HCT116 (cell line): ENCODE results near the gene TIMM10. TPM values are rescaled to one million over a fixed set of nuclear protein-coding genes. Genes with fewer than 3 reads are reported as not detected.

Experiments
- ATAC-seq: fragments of 200-7000 bp; cut with Tn5 transposase; 2 replicates; pipeline ENCODE4 v1.9.1; 2020; ENCODE audit warnings: mild to moderate bottlenecking, moderate library complexity
- BruUV-seq: library from RNA; stranded (reverse); fragments of 400-500 nt; replicated peaks from 2 replicates; lab custom pipeline; 2021; lab: Mats Ljungman, UMichigan
- CTCF ChIA-PET: fragments of 300-600 bp; sonication (Branson Sonifier 250); formaldehyde crosslinking; loops from one replicate; lab custom pipeline; 2021; ENCODE audit warnings: antibody characterized with exemption; lab: Charles Lee
- POLR2A ChIA-PET: fragments of 300-600, 350-600 bp; sonication (Branson Sonifier 250); formaldehyde crosslinking; loops from one replicate; lab custom pipeline; 2021; ENCODE audit warnings: antibody characterized with exemption; lab: Charles Lee
- RAD21 ChIA-PET, 2 experiments: fragments of 300-600 bp; sonication (Branson Sonifier 250); formaldehyde crosslinking; loops; one replicate each; lab custom pipeline; 2023; ENCODE audit warnings: low total read pairs in 2 of 2; ENCODE audit not compliant: uncharacterized antibody in 2 of 2, unreplicated experiment in 2 of 2, low non-redundant PET in 1 of 2; lab: Charles Lee
- DNase-seq: peaks from one replicate; pipeline ENCODE4 v3.0.0-alpha.2; 2010; ENCODE audit warnings: low read depth, low spot score
- H2AFZ ChIP-seq: fragments of 200-600 bp; shearing (Covaris generic), sonication (generic); 2 replicates; pipeline ENCODE4 v1.6.1; 2017; ENCODE audit warnings: low read depth, mixed run types, mixed read lengths, antibody characterized with exemption, low read length; ENCODE audit not compliant: poor library complexity, severe bottlenecking
- H3K27ac ChIP-seq: 2 replicates; pipeline ENCODE4 v1.5.1; 2012; ENCODE audit warnings: low read depth, low read length
- H3K27me3 ChIP-seq: fragments of 200-600 bp; sonication (generic); 2 replicates; pipeline ENCODE4 v1.6.1; 2016; ENCODE audit warnings: mixed run types, low read length, mixed read lengths; ENCODE audit not compliant: insufficient read depth
- H3K36me3 ChIP-seq, 2 experiments: fragments of 200-500 bp in 1 of 2; fragments of 200-600 bp in 1 of 2; sonication (Bioruptor generic) in 1 of 2; sonication (generic) in 1 of 2; 2 replicates each; pipeline versions ENCODE4 v1.5.1 to v1.6.1; 2014 to 2016; ENCODE audit warnings: low read length in 2 of 2, inconsistent platforms in 1 of 2, mixed read lengths in 1 of 2, mixed run types in 1 of 2; ENCODE audit not compliant: insufficient read depth in 2 of 2, control insufficient read depth in 1 of 2
- H3K4me1 ChIP-seq, 2 experiments: fragments of 200-600 bp in 1 of 2; sonication (generic) in 1 of 2; 2 replicates each; pipeline versions ENCODE4 v1.5.1 to v1.6.1; 2012 to 2017; ENCODE audit warnings: low read length in 2 of 2, inconsistent platforms in 1 of 2, mild to moderate bottlenecking in 1 of 2, mixed read lengths in 1 of 2, mixed run types in 1 of 2, moderate library complexity in 1 of 2; ENCODE audit not compliant: insufficient read depth in 2 of 2, control insufficient read depth in 1 of 2
- H3K4me2 ChIP-seq: fragments of 200-600 bp; sonication (generic); 2 replicates; pipeline ENCODE4 v1.6.1; 2017; ENCODE audit warnings: mixed run types, low read length, mixed read lengths
- H3K4me3 ChIP-seq, 2 experiments: fragments of 200-600 bp in 1 of 2; sonication (generic) in 1 of 2; replicated peaks in 1 of 2; 2 replicates each; pipeline ENCODE4 v1.5.1; 2011 to 2016; ENCODE audit warnings: low read length in 2 of 2, control low read depth in 1 of 2, low read depth in 1 of 2, mild to moderate bottlenecking in 1 of 2, mixed read lengths in 1 of 2, mixed run types in 1 of 2
- H3K79me2 ChIP-seq: fragments of 200-600 bp; sonication (generic); 2 replicates; pipeline ENCODE4 v1.6.1; 2017; ENCODE audit warnings: mild to moderate bottlenecking, mixed run types, low read length, moderate library complexity, mixed read lengths; ENCODE audit not compliant: insufficient read depth
- H3K9ac ChIP-seq: fragments of 200-600 bp; sonication (generic); 2 replicates; pipeline ENCODE4 v1.6.1; 2016; ENCODE audit warnings: low read length, mixed read lengths
- H3K9me2 ChIP-seq: fragments of 200-600 bp; sonication (generic), shearing (Covaris generic); 2 replicates; pipeline ENCODE4 v1.6.1; 2017; ENCODE audit warnings: mixed run types, mild to moderate bottlenecking, moderate library complexity; ENCODE audit not compliant: insufficient read depth
- H3K9me3 ChIP-seq, 2 experiments: fragments of 200-500 bp in 1 of 2; fragments of 200-600 bp in 1 of 2; sonication (Bioruptor generic) in 1 of 2; sonication (generic) in 1 of 2; 2 replicates each; pipeline ENCODE4 v1.6.1; 2014 to 2017; ENCODE audit warnings: low read length in 2 of 2, mixed read lengths in 2 of 2, inconsistent platforms in 1 of 2, low read depth in 1 of 2, mild to moderate bottlenecking in 1 of 2, mixed run types in 1 of 2, moderate library complexity in 1 of 2; ENCODE audit not compliant: control insufficient read depth in 1 of 2, insufficient read depth in 1 of 2
- H4K20me1 ChIP-seq: fragments of 200-600 bp; sonication (generic), shearing (Covaris generic); 2 replicates; pipeline ENCODE4 v1.6.1; 2017; ENCODE audit warnings: mixed run types, mild to moderate bottlenecking, moderate library complexity; ENCODE audit not compliant: insufficient read depth
- CEBPB ChIP-seq: IDR thresholded peaks from 2 replicates; pipeline ENCODE4 v1.6.1; 2012; ENCODE audit warnings: low read depth
- EGR1 ChIP-seq: IDR thresholded peaks from 2 replicates; pipeline ENCODE4 v1.6.1; 2012; ENCODE audit warnings: low read depth
- ELF1 ChIP-seq: IDR thresholded peaks from 2 replicates; pipeline ENCODE4 v1.6.1; 2012; ENCODE audit warnings: low read depth, borderline replicate concordance
- EZH2phosphoT487 ChIP-seq: fragments of 200-600 bp; IDR thresholded peaks from 2 replicates; pipeline ENCODE4 v1.6.1; 2018; ENCODE audit warnings: antibody characterized with exemption, borderline replicate concordance
- FOSL1 ChIP-seq: IDR thresholded peaks from 2 replicates; pipeline ENCODE4 v1.6.1; 2012; ENCODE audit warnings: low read depth
- POLR2A ChIP-seq: IDR thresholded peaks from 2 replicates; pipeline ENCODE4 v1.7.0; 2011; ENCODE audit warnings: borderline replicate concordance; ENCODE audit not compliant: insufficient read depth, insufficient read length; ENCODE audit errors: extremely low read depth
- RAD21 ChIP-seq: IDR thresholded peaks from 2 replicates; pipeline ENCODE4 v1.6.1; 2012; ENCODE audit warnings: low read depth, mild to moderate bottlenecking
- SIN3A ChIP-seq: IDR thresholded peaks from 2 replicates; pipeline ENCODE4 v1.6.1; 2012; ENCODE audit warnings: low read depth
- YY1 ChIP-seq: IDR thresholded peaks from 2 replicates; pipeline ENCODE4 v1.6.1; 2011; ENCODE audit warnings: low read length, low read depth, moderate library complexity, mild to moderate bottlenecking; ENCODE audit not compliant: insufficient replicate concordance; ENCODE audit errors: extremely low read depth
- ZFX ChIP-seq: fragments of 450-650 bp; IDR thresholded peaks from 2 replicates; pipeline ENCODE4 v1.6.1; 2017
- ZNF274 ChIP-seq: fragments of 200-500 bp; sonication (Bioruptor generic); IDR thresholded peaks from 2 replicates; pipeline ENCODE4 v1.6.1; 2014; ENCODE audit warnings: mild to moderate bottlenecking, low read depth, low read length, inconsistent platforms
- intact Hi-C: fragments of 100-400 bp; cut with micrococcal nuclease; formaldehyde crosslinking; loops from 2 replicates; pipeline ENCODE4 v1.10.0; 2022
- total RNA-seq: library from RNA; stranded (reverse); gene quantifications from one replicate; pipeline ENCODE4 v1.2.1, GENCODE V29; 2021; ENCODE audit not compliant: unreplicated experiment
- TF ChIP-seq, protein P1 (sequence below): IDR thresholded peaks from 2 replicates; pipeline ENCODE4 v1.6.1; 2012
- TF ChIP-seq, protein P2 (sequence below): IDR thresholded peaks from 2 replicates; pipeline ENCODE4 v1.6.1; 2012; ENCODE audit warnings: low read depth
- TF ChIP-seq, protein P3 (sequence below), 3 experiments: fragments of 200-600 bp in 1 of 3; sonication (generic) in 1 of 3; IDR thresholded peaks in 2 of 3; conservative IDR thresholded peaks in 1 of 3; 2 replicates each; pipeline ENCODE4 v1.5.1; 2012 to 2017; ENCODE audit warnings: low read depth in 2 of 3, low read length in 2 of 3, antibody characterized with exemption in 1 of 3, borderline replicate concordance in 1 of 3, control low read depth in 1 of 3, mild to moderate bottlenecking in 1 of 3, mixed read lengths in 1 of 3, mixed run types in 1 of 3, moderate library complexity in 1 of 3; ENCODE audit not compliant: insufficient read depth in 1 of 3

Gene TIMM10
- total RNA-seq, 1 experiment from 2014 or later, result 65.6 TPM

DNA sequence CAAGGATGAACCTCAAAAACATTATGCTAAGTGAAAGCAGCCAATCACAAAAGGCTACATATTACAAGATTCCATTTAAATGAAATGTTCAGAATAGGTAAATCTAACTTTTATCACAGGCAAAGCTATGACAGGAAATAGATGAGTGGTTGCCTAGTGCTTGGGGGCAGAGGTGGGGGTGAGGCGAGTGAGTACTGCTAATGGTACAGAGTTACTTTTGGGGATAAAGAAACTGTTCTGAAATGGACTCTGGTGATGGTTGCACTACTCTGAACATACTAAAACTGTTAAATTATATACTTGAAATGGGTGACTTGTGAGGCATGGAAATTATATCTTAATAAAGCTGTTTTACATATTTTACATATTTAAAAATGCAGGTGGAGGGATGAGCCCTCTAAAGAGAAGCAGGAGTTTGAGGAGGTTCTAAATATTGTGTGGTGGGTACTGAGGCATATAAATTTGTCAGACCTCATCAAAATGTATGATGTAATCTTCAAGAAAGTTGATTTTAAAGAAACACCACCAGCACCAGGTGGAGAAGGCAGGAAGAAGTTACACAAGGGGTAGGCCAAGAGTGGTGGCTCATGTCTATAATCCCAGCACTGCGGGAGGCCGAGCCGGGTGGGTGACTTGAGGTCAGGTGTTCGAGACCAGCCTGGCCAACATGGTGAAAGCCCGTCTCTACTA is 18.7 kb downstream of the TIMM10 start:
- Histone ChIP-seq H3K27me3 (no peaks in the 10 kb centered on the region), H3K4me2 (no peak overlapping the region), H3K27ac (no peak overlapping the region), H3K4me3 (no peak overlapping the region)
- ChIA-PET CTCF (no interaction called here), RAD21 (no interaction called here)
- BruUV-seq, result no TSS peak
- intact Hi-C loops, result no loop called here
- TF ChIP-seq RAD21 (no peak), ZNF274 (no peak), ZFX (no peak), POLR2A (no peak), CEBPB (no peak), YY1 (no peak), ELF1 (no peak)
- TF ChIP-seq, all 23 proteins: peak for 0
- no peak overlapping the region for H3K9ac ChIP-seq
- no peaks in the 10 kb centered on the region for H3K9me3 ChIP-seq
- H3K9me2 ChIP-seq, result no peaks in the 10 kb centered on the region
- H3K79me2 ChIP-seq, result no peaks in the 10 kb centered on the region
- H4K20me1 ChIP-seq, result no peaks in the 10 kb centered on the region
- ATAC-seq (no peak), DNase-seq (no peak)
- POLR2A ChIA-PET, result no interaction called here
- peaks cover 3 to 15% of the 10 kb centered on the region in 2 experiments; a peak in 3 of 4 replicates for H3K4me1 ChIP-seq
- H2AFZ ChIP-seq, result no peak overlapping the region
- H3K36me3 ChIP-seq, result no peaks in the 10 kb centered on the region

DNA sequence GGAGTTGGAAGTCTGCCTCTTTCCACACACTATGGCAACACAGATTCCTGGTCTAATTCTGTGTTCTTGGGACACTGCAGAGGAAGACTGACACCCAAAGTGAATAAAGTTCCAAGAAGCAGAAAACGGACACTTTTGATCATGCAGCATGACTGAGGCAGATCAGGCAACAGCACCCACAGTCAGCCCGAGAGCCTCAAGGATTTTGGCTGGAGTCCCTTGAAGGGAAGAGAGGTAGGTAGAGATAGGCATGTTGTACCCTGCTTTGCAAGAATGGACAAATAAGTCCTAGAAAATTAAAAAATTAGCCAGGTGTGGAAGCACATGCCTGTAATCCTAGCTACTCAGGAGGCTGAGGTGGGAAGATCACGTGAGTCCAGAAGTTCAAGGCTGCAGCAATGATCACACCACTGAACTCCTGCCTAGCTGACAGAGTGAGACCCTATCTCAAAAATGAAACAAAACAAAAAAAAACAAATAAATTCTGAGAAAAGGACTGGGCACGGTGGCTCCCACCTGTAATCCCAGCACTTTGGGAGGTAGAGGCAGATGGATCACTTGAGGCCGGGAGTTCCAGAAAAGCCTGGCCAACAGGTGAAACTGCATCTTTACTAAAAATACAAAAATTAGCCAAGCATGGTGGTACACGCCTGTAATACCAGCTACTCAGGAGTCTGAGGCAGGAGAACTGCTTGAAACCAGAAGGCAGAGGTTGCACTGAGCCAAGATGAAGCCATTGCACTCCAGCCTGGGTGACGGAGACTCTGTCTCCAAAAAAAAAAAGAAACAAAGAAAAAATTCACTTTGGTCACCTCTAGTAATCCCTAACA is 22.0 kb downstream of the TIMM10 start:
- CTCF ChIA-PET, result interaction anchor here (4.7 kb wide), 1 partner anchor 16 kb away, joined by 25 read pairs; no protein-coding TSS in a partner anchor
- TF ChIP-seq EGR1 (no peak), EZH2phosphoT487 (no peak), SIN3A (no peak), YY1 (no peak), ZFX (no peak), FOSL1 (no peak)
- TF ChIP-seq, protein P1, sequence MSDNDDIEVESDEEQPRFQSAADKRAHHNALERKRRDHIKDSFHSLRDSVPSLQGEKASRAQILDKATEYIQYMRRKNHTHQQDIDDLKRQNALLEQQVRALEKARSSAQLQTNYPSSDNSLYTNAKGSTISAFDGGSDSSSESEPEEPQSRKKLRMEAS, result no peak
- TF ChIP-seq, protein P2, sequence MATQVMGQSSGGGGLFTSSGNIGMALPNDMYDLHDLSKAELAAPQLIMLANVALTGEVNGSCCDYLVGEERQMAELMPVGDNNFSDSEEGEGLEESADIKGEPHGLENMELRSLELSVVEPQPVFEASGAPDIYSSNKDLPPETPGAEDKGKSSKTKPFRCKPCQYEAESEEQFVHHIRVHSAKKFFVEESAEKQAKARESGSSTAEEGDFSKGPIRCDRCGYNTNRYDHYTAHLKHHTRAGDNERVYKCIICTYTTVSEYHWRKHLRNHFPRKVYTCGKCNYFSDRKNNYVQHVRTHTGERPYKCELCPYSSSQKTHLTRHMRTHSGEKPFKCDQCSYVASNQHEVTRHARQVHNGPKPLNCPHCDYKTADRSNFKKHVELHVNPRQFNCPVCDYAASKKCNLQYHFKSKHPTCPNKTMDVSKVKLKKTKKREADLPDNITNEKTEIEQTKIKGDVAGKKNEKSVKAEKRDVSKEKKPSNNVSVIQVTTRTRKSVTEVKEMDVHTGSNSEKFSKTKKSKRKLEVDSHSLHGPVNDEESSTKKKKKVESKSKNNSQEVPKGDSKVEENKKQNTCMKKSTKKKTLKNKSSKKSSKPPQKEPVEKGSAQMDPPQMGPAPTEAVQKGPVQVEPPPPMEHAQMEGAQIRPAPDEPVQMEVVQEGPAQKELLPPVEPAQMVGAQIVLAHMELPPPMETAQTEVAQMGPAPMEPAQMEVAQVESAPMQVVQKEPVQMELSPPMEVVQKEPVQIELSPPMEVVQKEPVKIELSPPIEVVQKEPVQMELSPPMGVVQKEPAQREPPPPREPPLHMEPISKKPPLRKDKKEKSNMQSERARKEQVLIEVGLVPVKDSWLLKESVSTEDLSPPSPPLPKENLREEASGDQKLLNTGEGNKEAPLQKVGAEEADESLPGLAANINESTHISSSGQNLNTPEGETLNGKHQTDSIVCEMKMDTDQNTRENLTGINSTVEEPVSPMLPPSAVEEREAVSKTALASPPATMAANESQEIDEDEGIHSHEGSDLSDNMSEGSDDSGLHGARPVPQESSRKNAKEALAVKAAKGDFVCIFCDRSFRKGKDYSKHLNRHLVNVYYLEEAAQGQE, result no peak
- TF ChIP-seq, protein P3, sequence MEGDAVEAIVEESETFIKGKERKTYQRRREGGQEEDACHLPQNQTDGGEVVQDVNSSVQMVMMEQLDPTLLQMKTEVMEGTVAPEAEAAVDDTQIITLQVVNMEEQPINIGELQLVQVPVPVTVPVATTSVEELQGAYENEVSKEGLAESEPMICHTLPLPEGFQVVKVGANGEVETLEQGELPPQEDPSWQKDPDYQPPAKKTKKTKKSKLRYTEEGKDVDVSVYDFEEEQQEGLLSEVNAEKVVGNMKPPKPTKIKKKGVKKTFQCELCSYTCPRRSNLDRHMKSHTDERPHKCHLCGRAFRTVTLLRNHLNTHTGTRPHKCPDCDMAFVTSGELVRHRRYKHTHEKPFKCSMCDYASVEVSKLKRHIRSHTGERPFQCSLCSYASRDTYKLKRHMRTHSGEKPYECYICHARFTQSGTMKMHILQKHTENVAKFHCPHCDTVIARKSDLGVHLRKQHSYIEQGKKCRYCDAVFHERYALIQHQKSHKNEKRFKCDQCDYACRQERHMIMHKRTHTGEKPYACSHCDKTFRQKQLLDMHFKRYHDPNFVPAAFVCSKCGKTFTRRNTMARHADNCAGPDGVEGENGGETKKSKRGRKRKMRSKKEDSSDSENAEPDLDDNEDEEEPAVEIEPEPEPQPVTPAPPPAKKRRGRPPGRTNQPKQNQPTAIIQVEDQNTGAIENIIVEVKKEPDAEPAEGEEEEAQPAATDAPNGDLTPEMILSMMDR (IDR thresholded peaks at IDR 0.05 in 2 of 3, conservative IDR thresholded peaks at IDR 0.05 in 1 of 3; ENCODE audit: borderline replicate concordance in 1 of 3, insufficient read depth in 1 of 3, low read depth in 2 of 3, low read length in 2 of 3), result no peak

More for the DNA sequence above, 22.0 kb downstream of the TIMM10 start:
- ChIA-PET POLR2A (no interaction called here), RAD21 (no interaction called here)
- no peaks in the 10 kb centered on the region for H3K79me2 ChIP-seq
- no peak overlapping the region for H3K9ac ChIP-seq
- no peak overlapping the region for H3K4me2 ChIP-seq
- H3K36me3 ChIP-seq, result no peaks in the 10 kb centered on the region
- H2AFZ ChIP-seq, result no peak overlapping the region
- intact Hi-C loops, result no loop called here
- no peak overlapping the region for H3K27ac ChIP-seq
- no peak for ATAC-seq
- H3K4me1 ChIP-seq, result no peaks in the 10 kb centered on the region
- H4K20me1 ChIP-seq, result no peaks in the 10 kb centered on the region
- H3K9me2 ChIP-seq, result no peaks in the 10 kb centered on the region
- no peak for DNase-seq
- H3K27me3 ChIP-seq, result no peaks in the 10 kb centered on the region
- H3K9me3 ChIP-seq, result no peaks in the 10 kb centered on the region
- BruUV-seq, result no TSS peak
- no peak overlapping the region for H3K4me3 ChIP-seq
